Measurements from ENCODE around the gene RAB40C. TPM values are rescaled to one million over a fixed set of nuclear protein-coding genes. Genes with fewer than 3 reads are reported as not detected.

Gene RAB40C
- total RNA-seq, 1 experiment from 2014 or later = 30.7 TPM

DNA sequence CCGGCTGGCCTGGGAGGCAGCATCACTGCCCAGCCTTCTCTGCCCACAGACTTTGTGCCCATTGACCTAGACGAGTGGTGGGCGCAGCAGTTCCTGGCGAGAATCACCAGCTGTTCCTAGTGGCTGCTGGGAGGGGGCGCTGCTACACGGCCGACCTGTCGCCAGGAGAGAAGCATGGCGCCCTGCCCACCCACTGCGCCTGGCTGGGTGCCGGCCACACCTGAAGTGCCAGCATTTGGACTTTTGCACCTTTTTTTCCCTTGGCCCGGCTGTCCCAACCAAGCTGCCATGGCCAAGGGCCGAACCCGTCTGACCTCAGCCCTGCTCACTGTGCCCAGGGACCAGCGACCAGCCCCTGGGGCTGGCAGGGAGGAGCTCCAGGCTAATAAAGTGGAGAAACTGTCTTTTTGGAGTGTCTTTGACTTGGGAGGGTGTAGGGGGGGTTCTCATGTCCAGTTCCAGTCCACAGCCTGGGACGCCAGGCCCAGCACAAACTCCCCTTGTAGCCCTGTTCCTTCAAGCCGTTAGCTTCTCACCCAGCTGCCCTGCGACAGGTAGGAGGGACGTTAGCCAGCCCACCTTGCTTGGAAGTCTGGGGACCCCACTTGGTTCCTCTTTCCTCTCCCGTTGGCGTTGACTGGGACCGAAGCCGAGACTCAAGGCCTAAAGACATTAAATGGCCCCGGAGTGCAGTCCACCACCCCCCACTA, 58.4 kb downstream of the RAB40C start:
- Histone ChIP-seq H3K27me3 (ENCODE audit: control insufficient read depth, insufficient read depth, low read length) (no peaks in the 10 kb centered on the region), H3K4me3 (ENCODE audit: low read depth in 2 of 2, low read length in 2 of 2) (peak overlapping the region; percentile 56), H3K36me3 (ENCODE audit: control insufficient read depth, insufficient read depth, low read length) (no peaks in the 10 kb centered on the region), H3K4me1 (ENCODE audit: control insufficient read depth, insufficient read depth, low read length) (peaks cover 42% of the 10 kb centered on the region), H3K9me3 (ENCODE audit: control insufficient read depth, insufficient read depth, low read depth, low read length) (no peaks in the 10 kb centered on the region), H3K27ac (ENCODE audit: low read length) (peak overlapping the region; percentile 78)
- TF ChIP-seq, protein P1, sequence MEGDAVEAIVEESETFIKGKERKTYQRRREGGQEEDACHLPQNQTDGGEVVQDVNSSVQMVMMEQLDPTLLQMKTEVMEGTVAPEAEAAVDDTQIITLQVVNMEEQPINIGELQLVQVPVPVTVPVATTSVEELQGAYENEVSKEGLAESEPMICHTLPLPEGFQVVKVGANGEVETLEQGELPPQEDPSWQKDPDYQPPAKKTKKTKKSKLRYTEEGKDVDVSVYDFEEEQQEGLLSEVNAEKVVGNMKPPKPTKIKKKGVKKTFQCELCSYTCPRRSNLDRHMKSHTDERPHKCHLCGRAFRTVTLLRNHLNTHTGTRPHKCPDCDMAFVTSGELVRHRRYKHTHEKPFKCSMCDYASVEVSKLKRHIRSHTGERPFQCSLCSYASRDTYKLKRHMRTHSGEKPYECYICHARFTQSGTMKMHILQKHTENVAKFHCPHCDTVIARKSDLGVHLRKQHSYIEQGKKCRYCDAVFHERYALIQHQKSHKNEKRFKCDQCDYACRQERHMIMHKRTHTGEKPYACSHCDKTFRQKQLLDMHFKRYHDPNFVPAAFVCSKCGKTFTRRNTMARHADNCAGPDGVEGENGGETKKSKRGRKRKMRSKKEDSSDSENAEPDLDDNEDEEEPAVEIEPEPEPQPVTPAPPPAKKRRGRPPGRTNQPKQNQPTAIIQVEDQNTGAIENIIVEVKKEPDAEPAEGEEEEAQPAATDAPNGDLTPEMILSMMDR (IDR thresholded peaks at IDR 0.05) = peak; percentile 84; the same call in 1 of the 2 replicates
- no peak for TF ChIP-seq SIN3A (IDR thresholded peaks at IDR 0.05; ENCODE audit: borderline replicate concordance, insufficient read depth, low read depth, low read length)
- in situ Hi-C loops (cut with HindIII; ENCODE audit: low pct_unique_long_range_greater_than_20kb, low sequenced_read_pairs) = no loop called here
- ATAC-seq (peak; percentile 7; the same call in 1 of the 2 replicates), DNase-seq (ENCODE audit: low read depth, low spot score) (no peak)
- BruUV-seq (replicated peaks) = TSS peak; percentile 23
- POLR2A ChIA-PET = interaction anchor here (0.6 kb wide), 1 partner anchor 244 kb away, joined by 3 read pairs; no protein-coding TSS in a partner anchor
- intact Hi-C loops (cut with micrococcal nuclease; ENCODE audit: unreplicated experiment) = no loop called here
- CTCF ChIA-PET = no interaction called here

DNA sequence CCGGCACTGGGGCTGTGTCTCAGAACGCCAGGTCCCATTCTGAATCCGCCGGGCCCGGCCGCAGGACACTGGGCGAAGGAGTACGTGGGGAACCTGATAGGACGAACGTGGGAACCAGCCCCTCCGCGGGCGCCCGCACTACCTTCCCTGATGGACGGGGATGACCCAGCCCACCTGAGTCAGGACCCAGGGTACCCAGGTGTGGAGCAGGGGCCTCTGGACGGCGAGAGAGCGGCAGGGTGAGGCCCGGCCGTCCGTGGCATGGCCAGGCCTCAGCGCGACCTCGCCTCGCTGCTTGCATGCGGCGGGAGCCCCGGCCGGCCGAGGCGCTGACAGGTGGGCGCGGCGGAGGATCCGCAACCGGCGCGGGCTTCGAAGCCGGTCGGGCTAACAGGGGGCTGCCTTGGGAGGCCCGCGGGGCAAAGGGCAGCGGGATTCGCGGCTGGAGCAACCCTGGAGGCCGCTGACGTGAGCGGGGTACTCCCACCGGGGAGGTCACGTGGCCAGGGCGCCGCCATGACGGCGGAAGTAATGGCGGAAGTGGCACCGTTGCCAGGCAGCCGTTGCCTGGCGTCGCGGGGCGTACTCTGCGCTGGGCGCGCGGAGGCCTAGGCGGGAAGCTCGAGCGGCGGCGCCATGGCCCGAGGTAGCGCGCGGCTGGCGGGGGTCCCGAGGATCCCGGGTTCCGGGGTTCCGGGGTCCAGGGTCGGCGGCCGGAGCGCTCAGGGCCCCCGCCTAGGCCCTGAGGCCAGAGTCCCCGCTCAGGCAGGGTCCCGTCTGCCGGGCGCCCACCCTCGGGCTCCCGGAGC, 59.1 kb downstream of the RAB40C start, which contains the start of gene WDR90:
Gene WDR90, plus strand, starts transcription at position 585 of the 809 bp plus-strand sequence. Its CDS starts 52 bp downstream, at position 637.
- H3K27ac ChIP-seq (ENCODE audit: low read length) = peak within 1 kb of the TSS; percentile 78
- CTCF ChIA-PET = no interaction called here
- in situ Hi-C loops (cut with HindIII; ENCODE audit: low pct_unique_long_range_greater_than_20kb, low sequenced_read_pairs) (no loop called here), intact Hi-C loops (cut with micrococcal nuclease; ENCODE audit: unreplicated experiment) (no loop called here)
- peak within 1 kb of the TSS; percentile 56 for H3K4me3 ChIP-seq (ENCODE audit: low read depth in 2 of 2, low read length in 2 of 2)
- BruUV-seq (replicated peaks) = TSS peak; percentile 69
- peaks cover 36% of the 10 kb centered on the region for H3K4me1 ChIP-seq (ENCODE audit: control insufficient read depth, insufficient read depth, low read length)
- DNase-seq (ENCODE audit: low read depth, low spot score) = no peak
- no peaks in the 10 kb centered on the region for H3K27me3 ChIP-seq (ENCODE audit: control insufficient read depth, insufficient read depth, low read length)
- H3K9me3 ChIP-seq (ENCODE audit: control insufficient read depth, insufficient read depth, low read depth, low read length) = no peaks in the 10 kb centered on the region
- ATAC-seq = peak; percentile 77
- peak; percentile 98 for TF ChIP-seq SIN3A (IDR thresholded peaks at IDR 0.05; ENCODE audit: borderline replicate concordance, insufficient read depth, low read depth, low read length)
- TF ChIP-seq, protein P1 (IDR thresholded peaks at IDR 0.05) = no peak
- TF ChIP-seq, protein P2, sequence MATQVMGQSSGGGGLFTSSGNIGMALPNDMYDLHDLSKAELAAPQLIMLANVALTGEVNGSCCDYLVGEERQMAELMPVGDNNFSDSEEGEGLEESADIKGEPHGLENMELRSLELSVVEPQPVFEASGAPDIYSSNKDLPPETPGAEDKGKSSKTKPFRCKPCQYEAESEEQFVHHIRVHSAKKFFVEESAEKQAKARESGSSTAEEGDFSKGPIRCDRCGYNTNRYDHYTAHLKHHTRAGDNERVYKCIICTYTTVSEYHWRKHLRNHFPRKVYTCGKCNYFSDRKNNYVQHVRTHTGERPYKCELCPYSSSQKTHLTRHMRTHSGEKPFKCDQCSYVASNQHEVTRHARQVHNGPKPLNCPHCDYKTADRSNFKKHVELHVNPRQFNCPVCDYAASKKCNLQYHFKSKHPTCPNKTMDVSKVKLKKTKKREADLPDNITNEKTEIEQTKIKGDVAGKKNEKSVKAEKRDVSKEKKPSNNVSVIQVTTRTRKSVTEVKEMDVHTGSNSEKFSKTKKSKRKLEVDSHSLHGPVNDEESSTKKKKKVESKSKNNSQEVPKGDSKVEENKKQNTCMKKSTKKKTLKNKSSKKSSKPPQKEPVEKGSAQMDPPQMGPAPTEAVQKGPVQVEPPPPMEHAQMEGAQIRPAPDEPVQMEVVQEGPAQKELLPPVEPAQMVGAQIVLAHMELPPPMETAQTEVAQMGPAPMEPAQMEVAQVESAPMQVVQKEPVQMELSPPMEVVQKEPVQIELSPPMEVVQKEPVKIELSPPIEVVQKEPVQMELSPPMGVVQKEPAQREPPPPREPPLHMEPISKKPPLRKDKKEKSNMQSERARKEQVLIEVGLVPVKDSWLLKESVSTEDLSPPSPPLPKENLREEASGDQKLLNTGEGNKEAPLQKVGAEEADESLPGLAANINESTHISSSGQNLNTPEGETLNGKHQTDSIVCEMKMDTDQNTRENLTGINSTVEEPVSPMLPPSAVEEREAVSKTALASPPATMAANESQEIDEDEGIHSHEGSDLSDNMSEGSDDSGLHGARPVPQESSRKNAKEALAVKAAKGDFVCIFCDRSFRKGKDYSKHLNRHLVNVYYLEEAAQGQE (IDR thresholded peaks at IDR 0.05; ENCODE audit: insufficient read depth in 1 of 2, low read depth in 2 of 2, low read length in 1 of 2) = 0 out of 4 replicates have a peak, but pooled peaks of 1 of the 2 experiments have one; percentile 10
- TF ChIP-seq TCF7L2 (IDR thresholded peaks at IDR 0.05; ENCODE audit: low read depth, low read length) = no peak
- no peak; the same call in 1 of the 2 replicates for TF ChIP-seq POLR2AphosphoS5 (IDR thresholded peaks at IDR 0.05; ENCODE audit: low read depth, low read length)
- POLR2A ChIA-PET = interaction anchor here (0.6 to 0.9 kb wide), 2 partner anchors 11 to 245 kb away, joined by 3 to 4 read pairs; no protein-coding TSS in a partner anchor
- no peaks in the 10 kb centered on the region for H3K36me3 ChIP-seq (ENCODE audit: control insufficient read depth, insufficient read depth, low read length)
